ENCODE results near the gene PLD4.
"Not testable (repeated sequence)": the region's sequence is repeated elsewhere in the genome, so short reads cannot be mapped to it uniquely, and the experiment has no call there.

PLD4 gene

GRCh38 chr14:104886690-104887622 is 37.7 kb upstream of the PLD4 start:
- DNase-seq (ENCODE audit: low spot score) = no peak

GRCh38 chr14:104887623-104888488 is 36.8 kb upstream of the PLD4 start:
- no peak for DNase-seq (ENCODE audit: low spot score)

- DNase-seq (ENCODE audit: low spot score) = no peak
These were observed 35.9 kb upstream of the PLD4 start for GRCh38 chr14:104888489-104889374.

- no peak for DNase-seq (ENCODE audit: low spot score)
These were observed 35.3 kb upstream of the PLD4 start for GRCh38 chr14:104889375-104889757.

GRCh38 chr14:104890292-104890691 is 34.4 kb upstream of the PLD4 start:
- not testable (repeated sequence) for DNase-seq (ENCODE audit: low spot score)

GRCh38 chr14:104891121-104891551 is 33.5 kb upstream of the PLD4 start:
- no peak for DNase-seq (ENCODE audit: low spot score)

- DNase-seq (ENCODE audit: low spot score) = no peak
These were observed 32.8 kb upstream of the PLD4 start for GRCh38 chr14:104891664-104892530.

GRCh38 chr14:104892531-104893434 is 31.9 kb upstream of the PLD4 start:
- DNase-seq (ENCODE audit: low spot score) = no peak

- DNase-seq (ENCODE audit: low spot score) = no peak
These were observed 31.1 kb upstream of the PLD4 start for GRCh38 chr14:104893435-104894207.

GRCh38 chr14:104894331-104895206 is 30.1 kb upstream of the PLD4 start:
- DNase-seq (ENCODE audit: low spot score) = no peak

GRCh38 chr14:104895207-104895785 is 29.4 kb upstream of the PLD4 start:
- no peak for DNase-seq (ENCODE audit: low spot score)

GRCh38 chr14:104895786-104896661 is 28.7 kb upstream of the PLD4 start:
- no peak for DNase-seq (ENCODE audit: low spot score)

GRCh38 chr14:104897330-104898194 is 27.1 kb upstream of the PLD4 start:
- DNase-seq (ENCODE audit: low spot score) = no peak

- no peak for DNase-seq (ENCODE audit: low spot score)
These were observed 26.5 kb upstream of the PLD4 start for GRCh38 chr14:104898195-104898558.

- DNase-seq (ENCODE audit: low spot score) = no peak
These were observed 25.7 kb upstream of the PLD4 start for GRCh38 chr14:104898870-104899510.

All from CD4-positive, alpha-beta T cell treated with Interleukin-2 at 100 ng/mL for 4 hours (primary cell).